DMS79 (cell line): Measurements from ENCODE around the gene PHC3.
"Not testable (repeated sequence)": the region's sequence is repeated elsewhere in the genome, so short reads cannot be mapped to it uniquely, and the experiment has no call there.

Experiments
- DNase-seq: peaks from one replicate; lab custom pipeline; 2025; lab: John Stamatoyannopoulos, UW

The PHC3 gene

DNA sequence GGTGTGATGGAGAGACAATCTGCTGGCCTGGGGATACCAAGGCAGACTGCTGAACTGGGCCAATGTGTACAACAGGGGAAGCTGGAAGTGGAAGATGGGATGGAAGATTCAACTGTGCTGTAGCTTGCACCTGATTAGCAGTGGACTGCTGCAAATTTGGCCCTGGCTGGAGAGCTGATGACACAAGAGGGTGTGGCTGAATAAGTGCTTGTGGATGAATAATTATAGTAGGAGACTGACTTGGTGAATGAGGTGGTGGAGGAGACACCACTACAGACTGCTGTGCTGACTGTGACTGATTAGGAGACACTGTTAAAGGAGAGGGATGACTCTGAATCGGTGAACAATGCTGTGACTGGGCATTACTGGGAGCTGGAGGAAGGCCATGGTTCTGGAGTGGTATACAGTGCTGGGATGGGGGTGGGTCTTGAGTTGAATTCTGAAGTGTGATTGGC is 52.5 kb downstream of the PHC3 start:
- no peak for DNase-seq

GRCh38 chr3:170128259-170128976 is 53.1 kb downstream of the PHC3 start:
- no peak for DNase-seq

GRCh38 chr3:170117134-170117533 is 64.4 kb downstream of the PHC3 start:
- no peak for DNase-seq

GRCh38 chr3:170114165-170114564 is 67.4 kb downstream of the PHC3 start:
- not testable (repeated sequence) for DNase-seq

DNA sequence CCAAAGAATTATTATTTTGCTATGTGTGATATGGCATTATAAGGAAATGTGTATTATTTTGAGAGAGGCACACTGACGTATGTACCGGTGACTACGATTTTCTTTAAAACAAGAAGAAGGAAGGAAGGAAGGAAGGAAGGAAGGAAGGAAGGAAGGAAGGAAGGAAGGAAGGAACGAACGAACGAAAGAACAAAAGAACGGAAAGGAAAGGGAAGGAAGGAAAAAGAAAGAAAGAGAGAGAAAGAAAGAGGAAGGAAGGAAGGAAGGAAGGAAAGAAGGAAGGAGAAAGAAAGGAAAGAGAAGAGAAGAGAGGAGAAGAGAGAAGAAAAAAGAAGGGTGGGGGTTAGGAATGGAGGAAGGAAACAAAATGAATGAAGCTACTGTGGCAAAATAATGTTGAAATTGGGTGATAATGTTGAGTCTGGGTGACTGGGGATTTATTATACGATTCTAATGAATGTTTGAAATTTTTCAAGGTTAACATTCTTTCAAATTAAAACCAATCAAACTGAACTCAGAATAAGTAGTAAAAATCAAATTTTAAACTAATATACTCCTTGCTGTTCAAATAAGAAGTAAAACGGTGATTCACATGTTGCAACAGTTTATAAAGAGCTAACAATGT is 70.3 kb downstream of the PHC3 start:
- DNase-seq: no peak

GRCh38 chr3:170109579-170110293 is 71.8 kb downstream of the PHC3 start:
- no peak for DNase-seq

DNA sequence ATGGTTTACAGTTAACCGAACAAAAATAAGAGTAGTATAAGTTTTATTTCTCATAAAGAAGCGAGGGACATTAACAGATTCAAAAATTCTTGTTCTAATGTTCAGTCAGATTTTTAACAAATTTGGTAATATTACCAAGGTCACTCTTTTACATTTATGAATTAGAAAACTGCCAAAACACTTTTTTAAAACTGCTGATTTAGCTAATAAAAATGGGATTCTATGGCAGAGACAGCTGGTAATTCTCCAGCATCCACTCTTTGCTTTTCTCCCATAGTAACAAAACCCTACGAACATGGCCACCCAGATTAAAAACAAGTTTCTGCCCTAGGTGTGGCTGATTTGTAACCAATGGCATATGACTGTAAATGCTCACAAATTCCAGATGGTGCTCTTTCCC is 72.6 kb downstream of the PHC3 start:
- no peak for DNase-seq

DNA sequence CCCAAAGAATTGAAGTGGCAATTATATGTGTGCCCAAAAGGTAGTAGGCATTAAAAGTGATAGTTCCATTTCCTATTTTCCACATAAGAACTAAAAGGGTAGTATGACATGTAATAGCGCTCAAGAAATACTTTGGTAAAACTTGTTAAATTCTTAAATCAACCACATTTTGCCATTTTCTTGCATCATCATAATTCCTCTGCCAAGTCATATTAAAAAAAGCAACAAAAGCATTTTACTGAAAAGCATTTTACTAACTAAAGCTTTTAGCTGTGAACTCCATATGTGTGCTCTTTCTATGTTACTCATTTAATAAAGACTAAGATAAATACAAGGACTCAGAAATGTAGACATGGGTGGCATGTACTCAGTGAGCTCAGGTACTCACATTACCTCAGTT is 73.6 kb downstream of the PHC3 start:
- DNase-seq: no peak

DNA sequence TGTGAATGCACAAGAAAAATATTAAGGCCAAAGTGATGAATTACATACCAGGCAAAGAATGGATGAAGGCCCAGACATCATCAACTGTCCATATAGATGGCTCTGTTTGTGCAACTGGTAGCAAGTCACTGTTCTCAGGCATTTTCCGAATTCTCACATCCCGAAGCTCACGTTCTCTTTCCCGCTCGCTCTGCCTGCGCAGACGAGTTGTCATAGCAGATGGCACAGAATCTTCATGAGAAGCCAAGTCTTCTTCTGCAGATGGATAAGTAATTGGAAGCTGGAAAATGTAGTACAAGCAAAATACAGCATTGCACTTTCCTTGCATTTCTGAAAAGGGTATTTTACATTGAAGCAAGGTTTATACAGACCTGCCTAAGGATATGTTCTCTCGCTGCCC is 79.1 kb downstream of the PHC3 start:
- no peak for DNase-seq

- no peak for DNase-seq
Measured at GRCh38 chr3:170100944-170101343, 80.6 kb downstream of the PHC3 start.

DNA sequence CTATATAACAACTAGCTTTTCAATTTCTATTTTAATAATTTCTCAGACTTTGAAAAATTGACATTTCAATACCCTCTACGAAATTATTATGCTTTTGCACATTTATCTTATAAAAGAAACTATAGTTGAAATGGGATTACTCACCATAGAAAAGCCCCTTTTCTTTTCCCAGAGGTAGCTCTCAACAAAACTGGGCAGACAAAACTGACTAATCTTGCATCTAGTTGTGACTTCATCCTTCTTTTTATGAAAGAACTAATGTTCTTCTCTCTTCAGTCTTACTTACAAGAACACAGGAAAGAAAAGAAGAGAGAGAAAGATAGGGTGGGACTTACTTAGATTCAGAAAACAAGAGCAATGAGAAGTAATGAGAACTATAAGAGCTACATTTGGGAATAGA is 82.8 kb downstream of the PHC3 start:
- DNase-seq: no peak

DNA sequence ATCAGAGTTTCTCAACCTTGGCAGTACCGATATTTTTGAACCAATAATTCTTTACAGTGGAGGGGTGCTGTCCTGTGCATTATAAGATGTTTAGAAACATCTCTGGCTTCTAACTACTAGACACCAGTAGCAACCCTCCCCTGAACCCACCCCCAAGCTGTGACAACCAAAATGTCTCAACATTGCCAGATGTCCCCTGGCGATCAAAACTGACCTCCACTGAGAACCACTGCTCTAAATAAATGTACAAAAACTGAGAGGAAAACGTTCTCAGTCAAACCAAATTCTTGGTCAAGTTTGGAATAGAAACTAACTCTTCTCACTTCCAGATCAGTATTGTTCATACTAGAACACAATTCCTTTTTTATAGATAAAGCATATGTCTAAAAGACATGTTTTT is 85.2 kb downstream of the PHC3 start:
- no peak for DNase-seq

DNA sequence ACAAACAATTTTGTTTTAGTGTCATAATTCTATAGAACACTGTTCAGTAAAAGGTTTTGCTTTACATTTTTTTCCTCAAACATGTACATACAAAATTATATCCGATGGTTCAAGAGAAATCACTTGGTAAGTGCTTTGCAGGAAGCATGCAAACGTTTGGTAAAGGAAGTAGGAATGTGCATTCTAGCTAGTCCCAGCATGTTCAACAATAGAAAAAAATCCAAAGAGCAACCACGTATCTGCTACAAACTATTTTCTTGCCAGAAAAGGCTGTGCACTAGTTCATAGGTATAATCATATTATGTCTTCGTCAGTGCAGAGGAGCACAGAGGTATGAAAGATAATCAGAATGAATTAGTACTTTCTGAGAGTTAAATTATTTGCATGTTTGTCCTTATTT is 85.8 kb downstream of the PHC3 start:
- DNase-seq: no peak

GRCh38 chr3:170092907-170093306 is 88.6 kb downstream of the PHC3 start:
- DNase-seq: no peak

GRCh38 chr3:170090601-170090981 is 90.9 kb downstream of the PHC3 start:
- DNase-seq: no peak

GRCh38 chr3:170089862-170090600 is 91.5 kb downstream of the PHC3 start:
- no peak for DNase-seq

DNA sequence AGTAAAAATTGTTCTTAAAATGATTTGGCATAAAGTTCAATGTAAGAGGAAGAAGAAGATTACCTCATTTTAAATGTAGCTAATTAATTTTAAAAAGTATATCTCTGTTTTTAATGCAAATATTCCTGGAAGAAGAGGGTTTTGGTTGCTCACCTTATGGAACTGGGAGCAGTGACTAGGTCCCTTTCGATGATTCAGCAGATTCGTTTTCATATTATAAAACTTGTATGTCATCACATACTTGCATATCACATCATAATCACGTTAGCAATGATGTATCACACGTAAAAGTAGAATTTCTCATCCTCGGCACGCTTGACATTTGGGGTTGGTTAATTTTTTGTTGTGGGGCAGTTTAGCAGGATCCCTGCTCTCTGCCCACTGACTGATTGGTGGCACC is 96.1 kb downstream of the PHC3 start:
- DNase-seq: no peak

DNA sequence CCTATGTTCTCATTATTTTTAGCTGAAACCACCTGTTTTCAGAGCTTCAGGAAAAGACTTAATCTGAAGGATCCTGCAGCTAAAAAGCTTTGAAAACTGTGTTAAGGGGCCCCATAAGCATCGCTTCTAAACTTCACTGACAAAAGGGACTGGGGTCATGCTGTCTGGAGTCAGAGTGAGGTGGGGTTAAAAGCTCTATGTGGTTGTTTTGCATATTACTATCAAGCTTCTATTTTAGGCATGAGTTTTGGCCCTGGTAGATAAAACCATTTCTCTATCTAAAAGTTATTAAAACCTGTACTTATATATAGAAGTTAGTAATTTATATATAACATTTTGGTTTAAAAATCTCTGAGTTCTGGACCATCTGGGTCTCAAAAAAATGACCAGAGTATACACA is 98.2 kb downstream of the PHC3 start:
- DNase-seq: no peak

DNA sequence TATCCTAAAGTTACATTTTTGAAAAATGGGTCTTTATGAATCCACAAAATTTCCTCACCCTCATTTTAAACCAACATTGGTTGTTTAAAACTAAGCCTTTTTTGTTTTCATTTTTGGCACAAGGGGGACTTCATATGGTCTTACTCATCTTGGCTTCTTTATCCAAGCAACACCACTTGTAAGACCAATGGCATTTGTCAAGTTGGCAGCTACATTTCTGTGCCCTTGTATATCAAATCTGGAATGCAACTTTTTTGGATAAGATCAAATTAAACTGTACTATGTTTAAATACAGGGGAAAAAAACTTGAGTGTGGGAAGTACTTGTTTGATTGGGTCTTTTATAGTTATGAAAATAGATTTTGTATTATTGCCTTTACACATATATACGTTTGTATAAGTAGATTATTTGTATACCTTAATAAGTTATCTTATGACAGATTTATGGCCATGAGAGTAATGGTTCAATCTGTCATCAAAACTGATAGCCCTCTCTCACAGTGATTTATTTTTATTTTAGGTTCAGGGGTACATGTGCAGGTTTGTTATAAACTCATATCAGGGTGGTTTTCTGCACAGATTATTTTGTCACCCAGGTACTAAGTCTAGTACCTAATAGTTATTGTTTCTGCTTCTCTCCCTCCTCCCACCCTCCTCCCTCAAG is 100.3 kb downstream of the PHC3 start:
- no peak for DNase-seq

DNA sequence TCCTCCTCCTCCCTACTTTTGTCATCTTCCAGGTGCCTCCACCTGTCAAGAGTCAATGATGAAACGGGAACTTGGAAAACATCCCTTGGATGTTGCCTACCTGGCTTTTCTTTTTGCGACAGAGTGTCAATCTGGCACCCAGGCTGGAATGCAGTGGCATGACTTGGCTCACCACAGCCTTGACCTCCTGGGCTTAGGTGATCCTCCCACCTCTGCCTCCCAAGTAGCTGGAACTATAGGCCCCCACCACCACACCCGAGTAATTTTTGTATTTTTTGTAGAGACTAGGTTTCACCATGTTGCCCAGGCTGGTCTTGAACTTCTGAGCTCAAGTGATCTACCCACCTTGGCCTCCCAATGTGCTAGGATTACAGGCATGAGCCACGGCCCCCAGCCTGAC is 100.9 kb downstream of the PHC3 start:
- no peak for DNase-seq

GRCh38 chr3:170079536-170080165 is 101.9 kb downstream of the PHC3 start:
- DNase-seq: no peak
